ENCODE data around the gene NDRG3. TPM values are rescaled to one million over a fixed set of nuclear protein-coding genes. Genes with fewer than 3 reads are reported as not detected.
A peak's percentile ranks its signal among the peaks of the same experiment; 100 is the strongest.

The NDRG3 gene
- polyA plus RNA-seq, result 10 to 100 TPM; 15.7 to 40.9 (median 25.1) TPM
- long read RNA-seq, donor 1, partial matches to known transcripts, result 0 of 4 reads
- long read RNA-seq, donor 1, other reads (novel, unspliced or antisense), result 0 of 4 reads
- long read RNA-seq, donor 2, partial matches to known transcripts, result 0 of 1 reads
- long read RNA-seq, donor 2, other reads (novel, unspliced or antisense), result 0 of 1 reads
- long read RNA-seq, donor 3, partial matches to known transcripts, result 0 of 1 reads
- long read RNA-seq, donor 3, other reads (novel, unspliced or antisense), result 0 of 1 reads
- long read RNA-seq, donor 4, result 0 reads
- long read RNA-seq, donor 5, result 0 reads
- long read RNA-seq, donor 6, partial matches to known transcripts, result 0 of 4 reads
- long read RNA-seq, donor 6, other reads (novel, unspliced or antisense), result 0 of 4 reads
- long read RNA-seq, donor 7, transcript NDRG3-201 (16 exons, 2,964 nt), result major isoform, 13 of 17 reads
- long read RNA-seq, donor 7, partial matches to known transcripts, result 0 of 17 reads
- long read RNA-seq, donor 7, other reads (novel, unspliced or antisense), result 0 of 17 reads
- long read RNA-seq, donor 8, partial matches to known transcripts, result 0 of 1 reads
- long read RNA-seq, donor 8, other reads (novel, unspliced or antisense), result 0 of 1 reads
- long read RNA-seq, donor 9, result 0 reads
- long read RNA-seq, donor 10, partial matches to known transcripts, result 5 of 7 reads
- long read RNA-seq, donor 10, other reads (novel, unspliced or antisense), result 0 of 7 reads

DNA sequence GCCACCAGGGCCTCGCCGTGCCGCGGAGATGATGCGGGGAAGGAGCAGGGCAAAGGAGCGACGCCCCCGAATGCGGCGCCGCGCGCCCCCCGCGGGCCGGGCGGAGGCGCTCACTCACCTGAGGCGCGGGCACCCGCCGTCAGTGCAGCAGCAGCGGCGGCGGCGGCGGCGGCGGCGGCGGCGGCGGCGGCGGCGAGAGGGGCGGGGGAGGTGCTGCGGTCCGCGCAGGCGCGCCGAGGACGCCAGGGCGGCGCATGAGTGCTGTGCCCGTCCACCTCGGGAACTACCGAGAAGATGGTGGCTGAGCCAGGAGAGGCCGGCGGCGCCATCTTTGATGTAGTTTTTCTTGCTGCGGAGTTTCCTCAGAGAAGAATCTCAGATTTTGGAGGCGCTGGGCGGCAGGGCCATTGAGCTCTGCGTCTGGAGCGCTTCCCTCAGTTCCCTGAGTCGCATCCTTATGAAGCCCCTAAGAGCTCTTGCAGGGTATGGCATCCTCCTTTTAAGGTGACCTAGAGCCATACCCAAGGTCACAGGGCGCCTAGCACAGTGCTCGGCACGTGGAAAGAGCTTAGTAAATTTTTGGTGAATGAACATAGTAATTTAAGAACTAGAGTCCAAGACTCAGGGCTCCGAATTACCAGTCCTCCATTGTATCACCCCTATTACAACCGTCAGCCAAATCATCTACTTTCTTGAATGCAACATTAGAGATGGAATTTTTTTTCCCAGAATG is at the start of gene NDRG3:
Gene NDRG3, minus strand, starts transcription at position 164 of the 733 bp plus-strand sequence. CDS start 24,355 bp downstream, outside the sequence.
- Histone ChIP-seq H3K27ac (ENCODE audit: low read depth in 1 of 3, low read length in 2 of 3) (peak within 1 kb of the TSS in 2 of 3 donors; percentile 36 to 69), H3K4me3 (ENCODE audit: low read depth in 1 of 3, low read length in 3 of 3) (peak within 1 kb of the TSS; percentile 80 to 92 (median 91)), H3K36me3 (ENCODE audit: control insufficient read depth in 3 of 3, insufficient read depth in 2 of 3, low read depth in 1 of 3, low read length in 3 of 3) (peaks cover 0 to 5% (median 0%) of the 10 kb centered on the region in 3 donors), H3K27me3 (ENCODE audit: control insufficient read depth in 3 of 3, insufficient read depth in 3 of 3, low read length in 3 of 3) (no peaks in the 10 kb centered on the region), H3K4me1 (ENCODE audit: control insufficient read depth in 3 of 3, insufficient read depth in 2 of 3, low read depth in 1 of 3, low read length in 2 of 3) (peaks cover 0 to 12% (median 0%) of the 10 kb centered on the region in 3 donors), H3K9me3 (ENCODE audit: control insufficient read depth in 2 of 2, insufficient read depth in 1 of 2, low read depth in 1 of 2, low read length in 1 of 2) (no peaks in the 10 kb centered on the region)
- FAIRE-seq, result no peak
- peak; percentile 94 to 96 for DNase-seq
- WGBS, 3 donors, result 3 to 5% (median 3%) methylated on average over 28 to 63 of the region's 63 CpGs

DNA sequence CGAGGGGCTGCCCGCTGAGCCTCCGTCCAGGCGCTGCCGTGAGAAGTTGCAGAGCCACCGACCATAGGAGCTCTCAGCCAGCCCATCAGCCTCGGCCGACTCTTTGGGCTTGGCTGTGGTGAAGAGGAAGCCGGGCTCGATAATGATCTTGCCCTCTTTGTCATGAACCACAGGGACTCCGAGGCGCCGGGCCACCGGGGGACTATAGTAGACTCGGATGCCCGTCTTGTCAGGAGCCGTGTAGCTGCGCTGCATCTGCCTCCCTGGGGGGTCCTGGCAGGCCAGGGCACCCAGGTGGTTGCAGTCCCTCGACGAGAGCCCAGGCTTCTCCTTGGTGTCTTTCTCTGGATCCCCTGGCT is 48.2 kb upstream of the NDRG3 start:
- Histone ChIP-seq H3K36me3 (ENCODE audit: control insufficient read depth in 3 of 3, insufficient read depth in 2 of 3, low read depth in 1 of 3, low read length in 3 of 3) (peaks cover 0 to 56% (median 0%) of the 10 kb centered on the region in 3 donors), H3K27me3 (ENCODE audit: control insufficient read depth in 3 of 3, insufficient read depth in 3 of 3, low read length in 3 of 3) (no peaks in the 10 kb centered on the region), H3K4me3 (ENCODE audit: low read depth in 1 of 3, low read length in 3 of 3) (no peak overlapping the region), H3K27ac (ENCODE audit: low read depth in 1 of 3, low read length in 2 of 3) (no peak overlapping the region), H3K9me3 (ENCODE audit: control insufficient read depth in 2 of 2, insufficient read depth in 1 of 2, low read depth in 1 of 2, low read length in 1 of 2) (no peaks in the 10 kb centered on the region), H3K4me1 (ENCODE audit: control insufficient read depth in 3 of 3, insufficient read depth in 2 of 3, low read depth in 1 of 3, low read length in 2 of 3) (no peaks in the 10 kb centered on the region)
- FAIRE-seq (no peak), DNase-seq (no peak)
- WGBS, 3 donors, result 92 to 97% (median 95%) methylated on average over 20 of the region's 20 CpGs

DNA sequence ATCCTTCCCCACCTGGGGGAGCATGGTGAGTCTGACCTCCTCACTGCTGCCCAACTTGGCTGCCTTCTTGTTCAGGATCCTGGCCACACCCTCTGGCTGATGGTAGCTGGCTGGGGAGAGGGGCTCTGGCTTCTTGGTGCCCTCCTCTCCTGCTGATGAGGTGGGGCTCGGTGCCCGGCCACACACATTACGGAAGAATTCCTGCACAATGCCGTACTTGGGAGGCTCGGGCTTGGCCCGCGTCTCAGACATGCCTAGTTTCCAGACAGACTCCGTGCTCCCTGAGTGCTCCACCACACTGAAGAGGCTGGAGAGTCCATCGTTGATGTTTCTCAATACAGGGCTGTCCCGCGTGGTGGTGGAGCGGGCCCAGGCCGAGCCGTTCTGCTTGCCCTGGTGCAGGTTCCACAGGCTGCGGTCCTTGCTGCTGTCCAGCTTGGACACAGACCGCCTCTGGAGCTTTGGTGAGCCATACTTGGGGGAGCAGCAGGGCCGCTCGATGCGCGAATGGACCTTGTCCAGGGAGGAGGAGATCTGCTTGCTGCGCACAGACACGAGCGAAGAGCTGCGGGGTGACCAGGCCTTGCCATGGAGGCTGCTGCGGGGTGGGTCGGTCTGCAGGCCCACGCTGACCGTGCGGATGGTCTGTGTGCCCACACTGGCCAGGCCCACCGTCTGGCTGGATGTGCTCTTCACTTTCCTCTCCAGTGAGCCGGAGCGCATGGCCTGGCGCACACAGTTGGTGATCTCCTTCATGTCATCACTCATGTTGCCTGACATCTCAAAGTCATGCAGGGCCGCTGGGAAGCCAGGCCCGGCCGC is 47.6 kb upstream of the NDRG3 start:
- no peaks in the 10 kb centered on the region for H3K9me3 ChIP-seq (ENCODE audit: control insufficient read depth in 2 of 2, insufficient read depth in 1 of 2, low read depth in 1 of 2, low read length in 1 of 2)
- FAIRE-seq (no peak), DNase-seq (no peak)
- no peak overlapping the region for H3K27ac ChIP-seq (ENCODE audit: low read depth in 1 of 3, low read length in 2 of 3)
- WGBS, 3 donors, result 95 to 97% (median 97%) methylated on average over 36 of the region's 36 CpGs
- H3K27me3 ChIP-seq (ENCODE audit: control insufficient read depth in 3 of 3, insufficient read depth in 3 of 3, low read length in 3 of 3), result no peaks in the 10 kb centered on the region
- no peaks in the 10 kb centered on the region for H3K4me1 ChIP-seq (ENCODE audit: control insufficient read depth in 3 of 3, insufficient read depth in 2 of 3, low read depth in 1 of 3, low read length in 2 of 3)
- H3K4me3 ChIP-seq (ENCODE audit: low read depth in 1 of 3, low read length in 3 of 3), result no peak overlapping the region
- H3K36me3 ChIP-seq (ENCODE audit: control insufficient read depth in 3 of 3, insufficient read depth in 2 of 3, low read depth in 1 of 3, low read length in 3 of 3), result peaks cover 0 to 51% (median 0%) of the 10 kb centered on the region in 3 donors

DNA sequence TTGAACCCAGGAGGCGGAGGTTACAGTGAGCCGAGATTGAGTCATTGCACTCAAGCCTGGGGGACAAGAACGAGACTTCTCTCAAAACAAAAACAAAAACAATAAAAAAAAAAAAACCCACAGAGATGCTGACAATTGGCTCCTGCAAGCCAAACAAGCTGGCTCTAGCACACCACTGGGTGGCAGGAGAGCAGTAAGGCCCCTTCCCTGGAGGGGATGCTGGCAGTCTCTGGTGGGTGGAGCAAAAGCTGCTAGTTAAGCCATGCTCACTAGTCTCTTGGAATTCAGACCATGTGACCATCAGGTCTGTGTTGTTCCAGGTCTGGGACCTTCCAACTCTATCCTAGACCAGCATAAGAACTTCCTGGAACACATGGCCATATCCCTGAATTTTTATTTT is 46.5 kb upstream of the NDRG3 start:
- Histone ChIP-seq H3K27me3 (ENCODE audit: control insufficient read depth in 3 of 3, insufficient read depth in 3 of 3, low read length in 3 of 3) (no peaks in the 10 kb centered on the region), H3K4me1 (ENCODE audit: control insufficient read depth in 3 of 3, insufficient read depth in 2 of 3, low read depth in 1 of 3, low read length in 2 of 3) (no peaks in the 10 kb centered on the region), H3K36me3 (ENCODE audit: control insufficient read depth in 3 of 3, insufficient read depth in 2 of 3, low read depth in 1 of 3, low read length in 3 of 3) (peaks cover 0 to 40% (median 0%) of the 10 kb centered on the region in 3 donors), H3K9me3 (ENCODE audit: control insufficient read depth in 2 of 2, insufficient read depth in 1 of 2, low read depth in 1 of 2, low read length in 1 of 2) (no peaks in the 10 kb centered on the region), H3K4me3 (ENCODE audit: low read depth in 1 of 3, low read length in 3 of 3) (no peak overlapping the region), H3K27ac (ENCODE audit: low read depth in 1 of 3, low read length in 2 of 3) (no peak overlapping the region)
- 83 to 94% (median 93%) methylated on average over 3 of the region's 3 CpGs for whole genome bisulfite sequencing, 3 donors
- FAIRE-seq (no peak), DNase-seq (peak; percentile 10 to 29)

DNA sequence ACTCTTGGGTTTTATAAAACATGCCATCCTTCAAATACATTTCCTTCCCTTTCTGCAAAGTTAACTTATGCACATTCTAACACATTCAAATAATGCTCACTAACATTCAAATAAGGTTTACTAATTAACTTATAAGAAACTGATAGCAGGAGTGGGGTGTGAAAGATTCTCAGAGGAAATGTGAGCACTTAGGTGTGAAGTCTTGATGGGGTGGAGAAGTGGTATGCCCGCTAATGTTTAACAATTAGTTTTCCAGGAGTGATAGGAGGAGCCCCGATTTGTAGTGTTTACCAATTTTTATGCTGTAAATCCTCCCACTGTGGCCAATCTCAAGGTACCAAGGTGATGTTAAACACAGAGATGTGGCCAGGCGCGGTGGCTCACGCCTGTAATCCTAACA is 46.0 kb upstream of the NDRG3 start:
- WGBS, 3 donors, result 81 to 92% (median 90%) methylated on average over 5 of the region's 5 CpGs
- Histone ChIP-seq H3K27ac (ENCODE audit: low read depth in 1 of 3, low read length in 2 of 3) (no peak overlapping the region), H3K36me3 (ENCODE audit: control insufficient read depth in 3 of 3, insufficient read depth in 2 of 3, low read depth in 1 of 3, low read length in 3 of 3) (peaks cover 0 to 38% (median 0%) of the 10 kb centered on the region in 3 donors), H3K4me3 (ENCODE audit: low read depth in 1 of 3, low read length in 3 of 3) (no peak overlapping the region), H3K27me3 (ENCODE audit: control insufficient read depth in 3 of 3, insufficient read depth in 3 of 3, low read length in 3 of 3) (no peaks in the 10 kb centered on the region), H3K9me3 (ENCODE audit: control insufficient read depth in 2 of 2, insufficient read depth in 1 of 2, low read depth in 1 of 2, low read length in 1 of 2) (no peaks in the 10 kb centered on the region), H3K4me1 (ENCODE audit: control insufficient read depth in 3 of 3, insufficient read depth in 2 of 3, low read depth in 1 of 3, low read length in 2 of 3) (no peaks in the 10 kb centered on the region)
- no peak for DNase-seq
- FAIRE-seq, result no peak

DNA sequence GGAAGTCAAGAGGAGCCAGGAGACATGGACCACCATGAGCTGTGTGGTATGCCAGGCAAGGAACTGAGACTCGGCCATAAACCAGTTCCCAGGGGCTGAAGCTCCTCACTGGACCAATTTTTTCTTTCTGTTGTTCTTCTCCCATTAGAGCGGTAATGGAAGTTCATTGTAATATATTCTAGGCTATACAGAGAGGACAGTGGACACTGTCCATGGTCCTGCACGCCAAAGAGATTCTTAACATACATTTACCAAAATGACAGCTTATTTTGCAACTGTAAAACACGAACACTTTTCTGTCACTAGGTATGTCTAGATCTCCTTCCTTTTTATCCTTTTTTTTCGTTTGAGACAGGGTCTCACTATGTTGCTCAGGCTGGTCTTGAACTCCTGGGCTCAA is 40.8 kb upstream of the NDRG3 start:
- no peak for DNase-seq
- Histone ChIP-seq H3K27me3 (ENCODE audit: control insufficient read depth in 3 of 3, insufficient read depth in 3 of 3, low read length in 3 of 3) (no peaks in the 10 kb centered on the region), H3K9me3 (ENCODE audit: control insufficient read depth in 2 of 2, insufficient read depth in 1 of 2, low read depth in 1 of 2, low read length in 1 of 2) (no peaks in the 10 kb centered on the region), H3K4me3 (ENCODE audit: low read depth in 1 of 3, low read length in 3 of 3) (no peak overlapping the region), H3K4me1 (ENCODE audit: control insufficient read depth in 3 of 3, insufficient read depth in 2 of 3, low read depth in 1 of 3, low read length in 2 of 3) (no peaks in the 10 kb centered on the region), H3K27ac (ENCODE audit: low read depth in 1 of 3, low read length in 2 of 3) (no peak overlapping the region), H3K36me3 (ENCODE audit: control insufficient read depth in 3 of 3, insufficient read depth in 2 of 3, low read depth in 1 of 3, low read length in 3 of 3) (peaks cover 0 to 48% (median 2%) of the 10 kb centered on the region in 3 donors)
- FAIRE-seq, result no peak
- 81 to 90% (median 89%) methylated on average over 5 of the region's 5 CpGs for WGBS, 3 donors

DNA sequence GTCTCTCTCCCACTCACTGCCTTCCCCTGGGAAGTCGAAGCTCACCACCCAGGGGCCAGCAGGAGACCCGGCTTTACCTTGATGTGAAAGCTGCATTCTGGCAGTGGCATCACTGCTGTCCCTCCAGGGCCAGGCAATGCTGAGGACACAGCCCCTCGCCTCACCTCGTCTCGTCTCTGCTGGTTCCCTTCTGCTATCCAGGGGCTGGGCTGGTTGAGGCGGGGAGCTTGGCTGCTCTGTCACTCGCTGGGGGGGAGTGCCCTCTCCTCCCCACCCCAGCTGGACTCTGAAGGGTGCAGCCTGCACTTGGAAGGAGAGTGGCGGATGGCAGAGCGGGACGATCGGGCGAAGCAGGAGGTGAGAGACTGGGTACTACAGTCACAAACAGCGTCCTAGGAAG is 40.4 kb upstream of the NDRG3 start:
- 91 to 97% (median 93%) methylated on average over 13 of the region's 13 CpGs for WGBS, 3 donors
- Histone ChIP-seq H3K27ac (ENCODE audit: low read depth in 1 of 3, low read length in 2 of 3) (no peak overlapping the region), H3K4me3 (ENCODE audit: low read depth in 1 of 3, low read length in 3 of 3) (no peak overlapping the region), H3K9me3 (ENCODE audit: control insufficient read depth in 2 of 2, insufficient read depth in 1 of 2, low read depth in 1 of 2, low read length in 1 of 2) (no peaks in the 10 kb centered on the region), H3K27me3 (ENCODE audit: control insufficient read depth in 3 of 3, insufficient read depth in 3 of 3, low read length in 3 of 3) (no peaks in the 10 kb centered on the region), H3K36me3 (ENCODE audit: control insufficient read depth in 3 of 3, insufficient read depth in 2 of 3, low read depth in 1 of 3, low read length in 3 of 3) (peaks cover 0 to 46% (median 2%) of the 10 kb centered on the region in 3 donors), H3K4me1 (ENCODE audit: control insufficient read depth in 3 of 3, insufficient read depth in 2 of 3, low read depth in 1 of 3, low read length in 2 of 3) (no peaks in the 10 kb centered on the region)
- FAIRE-seq, result no peak
- no peak for DNase-seq
